Frontal cortex (tissue), 4 donors: Measurements from ENCODE around the gene AKAP13. TPM values are rescaled to one million over a fixed set of nuclear protein-coding genes. Genes with fewer than 3 reads are reported as not detected.

Experiments used
- DNase-seq, 2 donors: peaks; one replicate each; pipeline ENCODE4 v3.0.0; 2012; ENCODE audit warnings: low spot score in 2 of 2
- FAIRE-seq: peaks from 2 replicates; lab custom pipeline; 2012; peaks lifted over from hg19 to GRCh38; lab: Jason Lieb, UNC
- total RNA-seq: library from RNA; depleted of rRNA; stranded (reverse); fragments of >200 nt; gene quantifications from one replicate; pipeline ENCODE4 v1.2.3, GENCODE V29; 2014
- donor health status: control.
- donor health status: control.
- donor health status: control.

AKAP13 gene
- total RNA-seq, 1 donor from 2014 or later: 67.3 TPM

DNA sequence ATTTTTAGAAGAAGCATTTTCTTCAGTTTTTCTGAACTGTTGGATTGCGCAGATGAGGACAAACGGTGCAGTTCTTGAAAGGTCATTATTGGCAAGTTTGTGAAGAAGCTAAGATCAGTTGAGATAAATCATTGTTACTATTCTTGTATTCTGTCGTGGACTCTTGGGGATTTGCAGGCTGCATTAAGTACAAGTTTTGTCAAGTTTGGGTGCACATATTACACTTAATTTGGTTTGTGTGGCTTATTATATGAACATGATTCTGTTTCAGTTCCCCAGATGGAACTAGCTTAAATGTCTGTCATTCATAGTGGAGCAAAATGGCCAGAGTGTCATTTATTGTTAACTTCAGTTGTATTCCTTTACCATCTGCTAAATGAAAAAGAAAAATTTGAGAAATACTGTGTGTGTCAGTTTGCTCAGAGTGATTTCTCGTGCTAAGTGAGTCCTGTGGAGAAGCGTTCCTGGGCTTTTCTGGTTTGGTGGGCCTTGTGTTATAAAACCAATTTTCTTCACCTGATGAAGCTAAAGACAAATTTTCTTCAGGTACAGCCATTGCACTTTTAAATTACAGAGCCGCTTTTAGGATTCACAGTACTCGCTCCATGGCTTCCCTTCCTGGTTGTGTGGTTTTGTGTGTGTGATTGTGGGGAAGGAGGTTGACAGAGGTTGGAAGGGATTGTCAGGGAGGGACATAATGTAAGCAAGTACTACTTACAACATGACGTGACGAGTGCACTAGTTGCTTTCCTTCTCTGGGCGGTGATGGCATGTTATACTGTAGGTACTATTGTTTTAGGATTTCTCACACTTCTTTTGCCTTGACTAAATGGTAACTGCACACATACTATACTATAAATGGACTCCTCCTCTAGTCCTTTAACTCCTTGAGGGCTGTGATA, 1.7 kb downstream of the AKAP13 start:
- FAIRE-seq: no peak
- DNase-seq: no peak

DNA sequence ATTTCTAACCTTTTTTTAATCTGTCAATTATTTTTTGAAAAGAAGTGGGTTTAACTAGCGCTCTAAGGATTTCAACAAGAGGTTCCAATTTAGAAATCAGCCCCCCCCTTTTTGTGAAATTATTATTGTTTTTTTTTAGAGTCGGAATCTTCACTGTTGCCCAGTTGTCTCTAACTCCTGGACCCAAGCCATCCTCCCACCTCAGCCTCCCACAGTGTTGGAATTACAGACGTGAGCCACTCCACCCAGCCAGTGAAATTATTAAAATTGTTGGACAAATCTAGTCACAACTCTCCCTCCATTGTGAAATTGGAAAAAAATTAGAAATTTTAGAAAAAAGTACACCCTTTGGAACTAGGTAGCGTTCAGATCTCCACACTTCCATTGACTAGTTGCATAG, 2.5 kb downstream of the AKAP13 start:
- FAIRE-seq (no peak), DNase-seq (no peak)

DNA sequence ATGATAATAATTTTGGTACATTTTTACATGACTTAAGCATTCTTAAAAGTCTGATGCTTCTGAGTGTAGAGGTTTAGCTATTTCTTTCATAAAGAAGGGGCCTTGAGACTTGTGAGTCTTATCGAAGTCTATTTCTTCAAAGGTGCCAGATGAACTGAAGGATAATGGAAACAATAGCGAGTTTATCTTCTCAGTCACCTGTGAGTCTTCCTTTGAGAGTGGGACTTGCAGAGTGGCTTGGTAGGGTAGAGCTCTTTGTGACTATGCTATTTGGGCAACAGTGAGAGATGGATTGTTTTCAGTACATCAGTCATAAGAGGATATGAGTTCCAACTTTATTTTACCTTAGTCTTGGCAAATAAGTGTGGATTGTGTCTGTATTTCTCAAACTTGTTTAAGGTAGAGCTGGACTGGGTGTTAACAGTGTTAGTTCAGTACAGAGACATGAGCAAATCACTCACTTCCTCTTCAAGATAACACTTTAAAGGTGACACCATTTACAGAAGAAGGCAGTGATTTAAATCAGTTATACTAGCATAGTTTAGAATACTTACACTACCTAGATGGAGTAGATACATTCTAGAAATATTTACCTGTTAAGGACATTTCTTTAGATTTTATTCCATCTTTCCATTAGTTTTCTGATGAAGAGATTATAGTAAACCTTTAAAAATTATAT, 3.2 kb downstream of the AKAP13 start:
- FAIRE-seq: no peak

DNA sequence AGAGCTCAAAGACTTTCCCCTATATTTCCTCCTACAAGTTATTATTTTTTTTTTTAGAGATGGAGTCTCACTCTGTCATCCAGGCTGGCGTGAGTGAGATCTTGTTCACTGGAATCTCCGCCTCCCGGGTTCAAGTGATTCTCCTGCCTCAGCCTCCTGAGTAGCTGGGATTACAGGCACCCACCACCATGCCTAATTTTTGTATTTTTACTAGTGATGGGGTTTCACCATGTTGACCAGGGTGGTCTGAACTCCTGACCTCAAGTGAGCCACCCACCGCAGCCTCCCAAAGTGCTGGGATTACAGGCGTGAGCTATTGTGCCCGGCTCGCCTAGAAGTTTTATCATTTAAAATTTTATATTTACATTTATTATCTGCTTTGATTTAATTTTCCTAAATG, 5.9 kb downstream of the AKAP13 start:
- no peak for DNase-seq
- no peak for FAIRE-seq

More for the DNA sequence above, 3.2 kb downstream of the AKAP13 start:
- DNase-seq: no peak

DNA sequence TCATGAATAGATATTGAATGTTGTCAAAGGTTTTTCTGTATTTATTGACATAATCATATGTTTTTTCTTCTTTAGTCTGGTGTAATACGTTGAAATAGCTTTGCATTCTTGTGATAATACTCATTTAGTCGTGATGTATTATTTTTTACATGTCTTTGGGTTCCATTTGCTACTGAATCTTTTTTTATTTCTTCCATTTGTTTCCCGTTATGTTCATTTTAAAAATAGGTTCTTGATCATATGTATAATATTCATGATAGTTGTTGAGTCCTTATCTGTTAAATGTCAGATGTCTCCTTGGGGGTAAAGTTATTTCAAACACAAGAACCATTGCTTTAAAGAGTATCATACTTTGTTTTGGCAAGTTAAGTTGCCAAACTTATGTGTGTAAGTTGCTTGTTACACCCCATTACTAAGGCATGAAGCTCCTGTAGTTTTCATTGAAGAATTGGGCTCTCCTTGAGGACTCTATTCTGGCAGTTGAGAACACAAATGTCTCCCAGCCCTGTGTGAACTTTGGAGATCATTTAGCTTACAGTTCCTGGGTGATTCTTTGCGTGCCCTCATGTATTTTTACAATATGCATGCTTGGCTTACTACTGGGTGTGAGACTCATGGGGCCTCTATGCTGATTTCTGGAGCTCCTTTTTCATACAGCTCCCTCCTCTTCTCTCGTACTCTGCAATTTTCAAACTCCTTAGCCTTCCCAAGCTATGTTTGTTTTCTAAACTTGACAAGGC, 8.3 kb downstream of the AKAP13 start:
- no peak for DNase-seq
- no peak for FAIRE-seq

DNA sequence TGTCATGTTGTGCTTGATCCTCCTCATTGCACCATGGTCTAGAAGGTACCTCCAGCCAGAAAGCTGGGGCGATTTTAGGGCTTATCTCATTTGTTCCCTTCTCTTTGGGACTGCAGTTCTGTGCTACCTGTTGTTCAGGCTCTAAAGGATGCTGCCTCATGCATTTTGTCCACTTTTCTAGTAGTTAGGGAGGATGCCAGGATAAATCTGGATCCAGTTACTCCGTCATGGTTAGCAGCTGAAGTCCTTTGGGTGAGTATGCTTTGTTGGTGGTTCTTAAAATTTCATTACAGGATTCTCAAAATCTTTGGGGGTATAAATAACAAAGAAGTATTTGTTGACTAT, 8.9 kb downstream of the AKAP13 start:
- FAIRE-seq: no peak

DNA sequence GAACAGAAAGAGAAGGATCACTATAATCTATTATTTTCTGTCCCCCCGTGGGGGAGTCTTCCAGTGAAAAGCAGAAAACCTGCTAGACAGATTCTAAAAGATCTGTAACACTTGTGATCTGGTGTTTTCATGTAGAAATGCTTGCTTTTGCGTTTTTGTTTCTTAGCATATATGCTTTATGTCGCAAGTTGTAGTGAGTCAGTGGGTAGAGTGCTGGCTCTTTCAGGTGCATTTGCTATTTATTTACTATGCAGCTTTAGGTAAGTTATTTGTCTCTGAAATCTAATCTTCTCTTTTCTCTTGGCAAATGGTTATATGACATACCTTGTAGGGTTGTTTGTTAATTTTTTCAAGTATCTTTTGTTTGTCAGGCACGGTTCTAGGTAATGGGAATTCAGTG, 9.4 kb downstream of the AKAP13 start:
- DNase-seq: no peak
- no peak for FAIRE-seq

More for the DNA sequence above, 8.9 kb downstream of the AKAP13 start:
- no peak for DNase-seq

DNA sequence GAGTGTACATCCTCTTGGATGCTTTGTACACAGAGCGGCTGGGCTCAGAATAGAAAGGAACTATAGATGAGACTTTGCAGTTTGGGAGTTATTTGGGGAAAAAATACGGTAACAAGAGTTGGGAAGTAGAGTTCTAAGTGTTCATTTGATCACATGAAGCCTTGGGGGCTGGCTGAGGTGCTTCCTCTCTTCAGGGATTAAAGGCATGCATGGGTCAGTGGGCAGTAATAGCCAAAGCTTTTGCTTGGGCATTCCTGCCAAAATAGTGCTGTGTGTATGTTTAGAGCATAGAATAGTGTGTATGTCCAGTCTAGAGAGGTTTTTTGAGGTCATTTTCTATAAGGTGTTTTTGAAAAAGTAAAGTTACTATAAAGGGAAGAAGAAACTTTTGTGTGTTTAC, 12.8 kb downstream of the AKAP13 start:
- FAIRE-seq (no peak), DNase-seq (no peak)

DNA sequence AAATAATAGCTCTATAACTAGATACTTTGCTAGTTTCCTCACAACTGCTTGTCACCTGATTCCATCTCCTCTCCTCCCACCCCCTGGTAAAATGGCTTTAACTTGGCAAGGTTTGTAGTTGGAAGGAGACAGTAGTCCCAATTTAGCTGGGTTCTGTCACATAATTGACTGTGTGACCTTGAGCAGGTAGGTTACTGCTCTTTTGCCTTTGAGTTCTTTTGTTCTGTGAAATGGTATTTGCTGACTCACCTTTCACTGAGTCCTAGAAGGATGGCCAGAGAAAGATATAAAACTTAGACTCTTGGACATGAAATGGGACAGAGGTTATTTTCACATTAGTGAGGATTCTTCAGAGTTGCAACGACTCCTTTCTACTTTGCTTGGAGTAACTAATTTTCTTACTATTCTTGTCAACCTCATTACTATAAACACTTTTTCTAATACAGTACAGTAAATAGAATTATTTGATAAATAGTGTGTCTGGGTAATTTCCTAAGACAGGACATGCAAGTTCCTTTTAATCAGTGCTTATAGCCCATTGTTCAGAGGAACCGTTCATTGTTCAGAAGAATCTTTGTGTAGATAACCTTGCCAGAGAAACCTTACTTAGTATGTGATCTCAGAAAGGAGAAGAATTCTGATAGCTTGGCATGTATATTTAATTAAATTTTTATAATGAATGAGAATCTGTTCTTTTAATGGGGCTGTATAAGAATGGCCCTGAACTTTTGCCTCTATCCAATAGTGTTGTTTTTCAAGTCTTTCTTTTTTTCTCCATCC, 14.3 kb downstream of the AKAP13 start:
- DNase-seq (no peak), FAIRE-seq (no peak)

DNA sequence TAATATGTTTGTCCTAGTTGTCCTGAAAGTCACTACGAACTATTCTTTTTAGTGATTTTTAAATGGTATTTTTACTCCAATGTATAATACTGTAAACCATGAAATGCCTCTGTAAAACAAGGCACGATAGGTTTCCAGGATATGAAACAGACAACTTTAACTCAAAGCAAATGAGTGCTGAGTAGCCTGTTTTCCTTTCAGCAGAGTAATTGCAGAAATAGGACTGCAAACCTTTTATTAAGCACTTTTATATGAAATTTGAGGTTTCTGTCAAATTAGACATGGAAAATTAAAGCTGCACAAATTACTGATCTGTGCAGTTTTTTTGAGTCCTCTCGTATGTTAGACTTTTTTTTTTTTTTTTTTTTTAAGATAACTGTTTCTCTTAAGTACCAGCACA, 16.2 kb downstream of the AKAP13 start:
- no peak for FAIRE-seq
- no peak for DNase-seq

DNA sequence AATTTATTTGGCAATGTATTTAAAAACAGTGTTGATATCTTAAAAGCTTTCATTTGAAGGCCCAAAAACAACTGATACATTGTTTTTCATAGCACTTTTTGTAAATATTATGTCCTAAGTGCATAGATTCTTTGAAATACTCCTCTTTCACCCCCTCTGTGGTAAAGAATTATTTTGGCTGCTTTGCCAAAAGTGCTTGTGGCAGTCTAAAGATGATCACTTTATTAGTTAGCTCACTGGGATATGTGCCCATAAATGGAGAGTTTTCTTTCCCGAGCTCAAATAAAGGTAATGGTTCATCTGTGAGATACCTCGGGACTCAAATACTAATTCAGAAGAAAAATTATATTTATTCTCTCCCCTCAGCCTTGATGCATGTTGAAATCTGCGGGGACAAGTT, 16.7 kb downstream of the AKAP13 start:
- FAIRE-seq: no peak
- no peak for DNase-seq

DNA sequence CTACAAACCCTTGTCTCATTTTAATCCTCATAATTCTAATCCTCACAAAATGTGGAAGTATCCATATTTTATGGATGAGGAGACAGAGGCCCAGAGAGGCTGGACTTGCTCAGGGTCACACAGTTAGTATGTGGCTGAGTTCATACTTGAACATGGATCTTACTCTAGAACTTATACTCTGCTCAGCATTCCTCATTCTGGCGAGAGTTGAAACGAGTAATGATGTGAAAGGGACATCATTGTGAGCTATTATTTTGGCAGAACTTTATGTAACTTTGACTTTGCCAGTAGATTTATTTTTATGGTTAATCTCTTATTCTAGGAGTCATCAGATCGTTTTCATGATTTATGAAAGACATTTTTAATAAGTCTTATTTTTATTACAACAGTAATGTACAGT, 17.5 kb downstream of the AKAP13 start:
- FAIRE-seq (no peak), DNase-seq (no peak)

DNA sequence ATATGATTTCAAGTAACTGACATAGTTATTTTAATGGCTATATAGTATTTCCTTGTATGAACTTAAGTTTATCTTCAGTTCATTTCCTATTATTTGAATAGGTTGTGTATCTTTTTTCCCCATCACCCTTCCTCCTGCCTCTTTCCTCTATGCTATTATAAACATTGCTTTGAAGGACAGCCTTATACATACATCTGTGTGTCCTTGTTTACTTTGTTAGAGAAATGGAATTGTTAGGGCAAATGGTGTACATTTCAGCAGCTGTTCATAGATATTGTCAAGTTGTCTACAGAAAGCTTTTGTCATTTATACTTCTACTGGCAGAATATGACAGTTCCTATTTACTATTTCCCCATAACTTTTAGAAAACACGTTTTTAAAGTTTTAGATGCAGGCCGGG, 18.4 kb downstream of the AKAP13 start:
- FAIRE-seq (no peak), DNase-seq (no peak)

DNA sequence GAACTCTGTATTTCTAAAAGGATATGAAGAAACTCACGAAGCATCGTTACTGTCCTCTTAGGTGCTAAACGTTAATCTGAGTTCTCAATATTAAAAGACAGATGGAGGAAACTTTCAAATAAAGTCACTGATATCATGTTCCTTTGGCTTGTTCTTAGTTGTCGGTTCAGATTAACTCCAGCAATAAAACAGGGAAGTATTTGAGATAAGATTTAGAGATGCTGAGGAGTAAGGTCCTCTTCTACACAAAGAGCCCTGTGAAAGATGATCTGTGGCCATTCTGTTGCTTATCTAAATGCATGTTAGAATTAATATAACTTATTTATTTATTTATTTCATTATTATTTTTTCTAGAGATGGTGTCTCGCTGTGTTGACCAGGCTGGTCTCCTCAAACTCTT, 19.2 kb downstream of the AKAP13 start:
- DNase-seq (no peak), FAIRE-seq (no peak)

DNA sequence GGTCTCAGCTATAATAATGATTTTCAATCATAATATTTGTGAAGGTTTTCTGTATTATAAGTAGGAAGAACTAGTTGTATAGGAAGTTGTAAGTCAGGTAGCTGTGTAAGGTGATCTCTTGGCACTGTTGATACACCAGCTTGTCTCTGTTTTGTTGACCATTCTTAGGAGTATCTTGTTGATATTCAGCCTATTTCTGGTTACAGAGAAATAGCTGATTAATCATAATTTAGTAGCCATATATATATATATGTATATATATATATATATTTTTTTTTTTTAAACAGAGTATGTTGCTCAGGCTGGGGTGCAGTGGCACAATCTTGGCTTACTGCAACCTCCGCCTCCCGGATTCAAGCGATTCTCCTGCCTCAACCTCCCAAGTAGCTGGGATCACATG, 20.2 kb downstream of the AKAP13 start:
- FAIRE-seq: no peak
- DNase-seq: no peak

DNA sequence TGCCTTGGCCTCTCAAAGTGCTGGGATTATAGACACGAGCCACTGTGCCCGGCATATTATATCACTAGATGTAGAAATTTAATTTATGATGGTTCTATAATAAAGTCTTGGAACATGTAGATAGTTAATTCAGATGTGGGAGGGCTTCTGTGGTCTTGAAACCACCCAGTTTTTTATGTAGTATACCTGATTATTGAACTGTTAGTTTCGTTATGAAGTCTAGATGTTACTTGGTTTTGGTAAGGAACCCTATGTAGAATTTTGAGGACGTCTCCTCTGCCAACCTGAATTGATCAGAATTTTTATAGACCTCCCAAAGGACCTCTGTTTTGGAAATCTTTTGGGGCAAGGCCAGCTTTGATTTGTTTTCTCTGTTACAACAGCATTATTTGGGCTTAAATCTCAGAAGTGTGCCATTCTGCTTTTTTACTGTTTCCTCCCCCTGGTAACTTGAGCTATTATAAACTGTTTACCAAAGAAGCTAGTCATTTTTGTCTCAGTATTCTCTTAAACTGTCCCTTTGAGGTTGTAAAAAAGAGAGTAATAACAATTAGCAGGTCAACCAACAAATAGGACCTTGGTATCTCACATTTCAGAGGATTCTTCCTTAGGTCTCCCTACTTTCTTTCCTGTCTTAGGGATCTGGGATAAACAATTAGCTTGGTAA, 20.8 kb downstream of the AKAP13 start:
- no peak for FAIRE-seq
- no peak for DNase-seq

DNA sequence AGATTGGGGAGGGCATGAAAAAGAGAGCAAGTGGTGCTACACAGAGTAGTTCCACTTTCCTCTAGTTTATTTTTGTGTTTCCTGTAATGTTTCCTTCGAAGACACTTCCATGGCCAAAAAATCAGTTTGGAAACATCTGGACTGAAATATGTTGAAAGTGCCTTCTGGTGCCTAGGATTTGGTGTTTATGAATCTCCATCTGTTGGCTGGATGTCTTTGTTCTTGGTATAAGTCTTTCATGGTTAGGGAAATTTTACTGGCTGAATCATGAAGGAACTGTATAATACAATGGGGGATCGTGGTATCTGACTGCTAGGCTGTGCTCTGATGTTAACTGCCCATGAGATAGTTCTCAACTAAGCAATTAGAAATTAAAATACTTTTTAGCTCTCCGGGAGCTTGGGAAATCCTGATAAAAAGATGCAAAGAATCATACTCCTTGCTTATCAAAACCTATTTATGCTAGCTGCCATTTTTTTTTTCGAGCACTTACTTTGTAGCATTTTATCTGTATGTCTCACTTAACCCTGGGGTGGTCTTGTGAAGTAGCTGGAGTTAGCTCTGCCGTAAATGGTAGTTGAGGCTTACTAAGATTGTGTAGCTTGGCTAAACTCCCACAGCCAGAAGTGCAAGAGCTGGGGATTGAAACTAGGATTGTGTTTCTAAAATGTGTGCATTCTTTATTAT, 21.9 kb downstream of the AKAP13 start:
- FAIRE-seq (no peak), DNase-seq (no peak)

DNA sequence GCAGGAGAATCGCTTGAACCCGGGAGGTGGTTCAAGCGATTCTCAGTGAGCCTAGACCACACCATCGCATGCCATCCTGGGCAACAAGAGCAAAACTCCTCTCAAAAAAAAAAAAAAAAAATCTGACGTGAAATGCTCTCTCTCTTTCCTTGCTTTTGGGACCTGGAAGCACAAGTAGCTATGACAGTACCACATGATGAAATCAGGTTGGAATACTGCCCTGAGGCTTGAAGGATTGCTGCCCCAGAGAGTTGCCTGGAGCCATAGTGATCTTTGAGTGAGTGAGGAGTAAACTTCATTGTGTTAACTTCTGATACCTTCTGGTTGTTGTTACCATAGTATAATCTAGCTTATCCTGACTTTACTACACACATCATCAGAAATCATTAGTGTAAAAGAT, 23.3 kb downstream of the AKAP13 start:
- FAIRE-seq (no peak), DNase-seq (no peak)
